Measurements from ENCODE around the gene STX10.
A peak's percentile ranks its signal among the peaks of the same experiment; 100 is the strongest.

STX10 gene

DNA sequence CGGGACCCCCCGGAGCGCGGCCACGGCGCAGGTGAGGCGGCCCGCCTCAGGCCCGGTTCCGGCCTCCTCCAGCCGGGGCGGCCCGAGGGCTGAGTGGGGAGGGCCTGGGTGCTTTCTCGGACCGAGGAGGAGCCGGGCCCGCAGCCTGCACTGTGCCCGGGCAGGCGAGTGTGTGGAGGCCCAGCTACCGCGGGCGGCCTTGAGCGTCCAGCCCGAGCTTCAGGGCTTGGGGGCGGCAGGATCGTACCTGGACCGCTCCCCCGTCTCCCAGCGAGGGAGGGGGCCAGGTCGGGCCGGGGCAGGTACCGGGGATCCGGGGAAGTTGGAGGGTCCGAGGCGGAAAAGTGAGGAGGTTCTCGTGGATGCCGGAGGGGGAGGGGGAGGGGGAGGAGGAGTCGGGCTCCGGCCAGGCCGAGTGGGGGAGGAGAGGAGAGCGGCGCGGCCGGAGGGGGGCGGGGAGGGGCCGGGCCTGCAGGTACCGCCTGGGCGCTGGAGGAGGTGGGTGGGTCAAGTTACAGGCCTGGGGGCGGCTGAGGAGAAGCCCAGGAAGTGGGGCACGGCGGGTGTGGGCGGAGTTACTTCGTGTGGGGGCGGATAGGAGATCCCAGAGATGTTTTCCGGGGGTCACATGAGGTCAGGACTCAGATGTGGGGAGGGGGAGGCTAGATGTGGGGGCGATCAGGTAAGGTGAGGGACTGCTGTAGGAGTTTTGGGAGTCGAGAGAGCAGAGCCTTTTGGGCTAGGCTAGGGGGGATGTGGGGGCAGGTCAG lies 31.6 kb downstream of the STX10 start:
- peak; percentile 48 for DNase-seq

DNA sequence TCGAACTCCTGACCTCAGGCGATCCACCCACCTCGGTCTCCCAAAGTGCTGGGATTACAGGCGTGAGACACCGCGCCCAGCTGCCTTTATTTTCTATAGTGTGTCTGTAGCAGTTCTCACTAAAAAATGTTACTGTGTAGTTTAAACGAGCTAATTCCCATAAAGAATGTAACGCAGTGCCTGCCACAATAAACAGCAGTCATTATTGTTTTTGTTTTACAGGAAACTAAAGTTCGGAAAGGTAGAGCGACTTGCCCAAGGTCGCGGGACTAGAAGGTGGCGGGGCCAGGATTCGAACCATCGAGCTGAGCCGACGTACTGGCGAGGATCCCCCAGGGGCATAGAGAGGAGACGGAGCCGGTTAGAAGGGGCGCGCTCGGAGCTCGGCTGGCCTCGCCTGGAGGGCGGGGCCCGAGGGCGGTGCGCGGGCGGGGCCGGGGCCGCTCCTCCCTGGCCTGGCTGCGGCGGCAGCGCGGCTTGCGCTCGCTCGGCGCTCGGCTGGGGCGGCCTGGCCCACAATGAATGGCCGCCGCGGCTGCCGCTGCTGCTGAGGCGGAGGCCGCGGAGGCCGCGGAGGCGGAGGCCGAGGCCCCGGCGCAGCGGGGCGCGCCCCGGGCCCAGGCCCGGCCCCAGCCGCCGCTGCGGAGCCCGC lies 32.3 kb downstream of the STX10 start, which contains the start of gene NACC1:
Gene NACC1, plus strand, starts transcription at position 493 of the 652 bp plus-strand sequence. CDS start 16,944 bp downstream, outside the sequence.
- peak; percentile 89 for DNase-seq

DNA sequence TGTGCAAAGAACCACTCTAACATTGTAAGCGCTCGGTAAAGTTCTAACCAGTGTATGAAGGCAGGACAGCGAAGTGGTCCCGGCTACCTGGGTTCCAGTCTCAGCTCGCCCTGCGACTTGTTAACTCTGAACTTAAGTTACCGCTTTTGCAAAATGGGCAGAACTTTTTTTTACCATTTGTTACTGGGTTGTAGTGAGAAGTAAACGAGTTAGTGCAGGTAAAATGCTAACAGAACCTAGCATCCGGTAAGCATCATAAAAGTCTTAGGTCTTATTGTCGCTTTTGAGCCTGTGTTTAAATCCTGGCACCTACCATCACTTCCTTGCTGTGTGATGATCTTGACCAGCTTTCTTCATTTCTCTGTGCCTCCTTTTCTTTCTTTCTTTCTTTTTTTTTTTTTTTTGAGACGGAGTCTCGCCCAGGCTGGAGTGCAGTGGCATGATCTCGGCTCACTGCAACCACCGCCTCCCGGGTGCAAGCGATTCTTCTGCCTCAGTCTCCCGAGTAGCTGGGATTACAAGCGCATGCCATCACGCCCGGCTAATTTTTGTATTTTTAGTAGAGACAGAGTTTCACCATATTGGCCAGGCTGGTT lies 32.9 kb downstream of the STX10 start:
- DNase-seq: no peak

DNA sequence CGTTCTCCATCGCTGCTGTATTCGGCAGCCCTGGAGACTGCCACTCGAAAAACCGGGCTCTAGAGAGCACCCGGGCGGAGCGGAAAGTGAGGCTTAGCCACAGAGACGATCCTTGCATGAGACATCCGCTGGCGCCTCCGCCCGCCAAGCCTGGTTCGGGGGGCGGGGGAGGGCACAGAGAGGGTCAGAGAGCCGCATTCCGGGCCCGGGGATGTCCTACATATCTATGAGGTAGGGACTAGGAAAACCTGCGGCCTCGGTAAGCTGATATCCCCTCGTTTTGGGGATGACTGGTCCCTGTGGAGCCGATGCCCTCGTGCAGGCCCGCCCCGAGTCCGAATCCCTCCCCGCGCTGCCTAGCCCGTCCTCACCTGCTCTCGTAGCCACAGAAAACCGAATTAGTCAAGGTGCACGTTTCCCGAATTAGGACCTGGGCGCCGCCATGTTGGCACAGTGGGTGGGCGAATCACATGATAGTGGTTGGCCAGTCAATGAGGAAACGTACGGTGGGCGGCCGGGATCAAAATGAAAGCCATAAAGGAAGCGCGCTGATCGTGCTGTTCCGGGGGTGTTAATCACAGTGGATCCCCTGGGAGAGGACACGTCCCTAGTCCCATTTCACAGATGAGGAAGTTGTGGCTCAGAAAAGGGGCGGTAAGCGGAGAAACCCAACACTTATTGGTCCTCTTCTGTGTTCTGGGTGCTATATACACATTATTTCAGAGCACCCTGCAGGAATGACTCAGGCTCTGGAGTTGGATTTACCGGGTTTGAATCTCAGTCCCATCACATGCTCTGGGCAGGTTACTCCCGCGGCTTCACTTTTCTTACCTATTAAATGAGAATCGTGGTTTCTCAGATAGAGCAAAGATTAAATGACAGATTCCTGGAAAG lies 33.6 kb downstream of the STX10 start, which contains the start of gene TRMT1:
Gene TRMT1, minus strand, starts transcription at position 459 of the 894 bp plus-strand sequence. Its CDS starts 341 bp downstream, at position 118.
- peak; percentile 94 for DNase-seq

DNA sequence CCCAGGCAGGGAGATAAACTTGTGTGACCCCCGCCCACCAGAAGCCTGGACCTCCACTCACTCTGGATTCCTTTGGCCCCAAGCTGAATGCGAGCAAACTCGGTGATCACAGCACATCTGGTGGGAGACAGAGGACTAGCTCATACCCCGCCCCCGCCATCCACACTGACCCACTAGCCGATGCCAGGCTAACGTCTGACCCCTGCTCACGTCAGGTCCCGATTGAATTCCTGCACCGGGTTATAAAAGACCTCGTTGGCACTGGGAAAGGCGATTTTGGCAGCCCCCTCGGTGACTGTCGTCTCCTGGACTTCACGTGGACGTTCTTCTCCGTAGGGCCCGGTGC lies 34.3 kb downstream of the STX10 start:
- DNase-seq: no peak

DNA sequence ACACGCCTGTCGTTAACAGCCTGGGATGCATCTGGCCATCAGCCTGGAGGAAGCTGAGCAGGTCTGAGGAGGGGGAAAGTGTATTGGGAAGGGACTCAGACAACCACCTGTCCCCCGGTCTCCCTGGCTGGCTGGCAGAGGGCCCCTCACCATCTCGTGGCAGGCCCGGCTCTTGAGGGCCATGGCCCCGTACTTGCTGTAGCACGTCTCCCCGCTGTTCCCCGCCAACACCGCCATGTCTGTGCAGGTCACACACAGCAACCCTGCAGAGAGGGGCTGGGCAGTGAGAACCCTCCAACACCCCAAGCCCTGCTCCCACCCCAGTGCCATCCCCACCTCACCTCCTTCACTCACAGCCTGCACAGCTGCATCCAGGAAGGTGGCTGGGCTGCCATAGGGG lies 37.6 kb downstream of the STX10 start:
- no peak for DNase-seq

DNA sequence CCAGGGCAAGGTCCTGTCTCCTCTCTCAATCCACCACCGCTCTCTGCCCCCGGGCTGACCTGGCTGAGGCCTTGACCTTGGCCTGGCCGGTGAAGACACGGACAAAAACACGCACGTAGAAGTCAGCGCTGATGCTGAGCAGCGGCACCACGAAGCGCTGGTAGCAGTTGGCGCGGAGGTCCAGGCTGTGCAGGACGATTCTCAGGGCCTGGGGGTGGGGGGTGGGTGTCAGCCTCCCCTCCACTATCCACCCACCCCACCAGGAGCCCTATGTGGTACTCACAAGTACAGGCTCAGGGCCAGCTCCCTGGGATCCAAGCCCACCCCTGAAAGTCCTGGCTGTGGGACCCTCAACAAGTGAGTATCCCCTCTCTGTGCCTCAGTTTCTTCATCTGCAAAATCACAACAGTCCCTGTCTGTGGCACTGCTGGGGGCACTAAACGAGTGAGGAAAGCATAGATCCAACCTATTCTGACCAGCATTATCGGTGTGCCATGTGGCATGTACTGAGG lies 40.0 kb downstream of the STX10 start:
- DNase-seq: no peak

DNA sequence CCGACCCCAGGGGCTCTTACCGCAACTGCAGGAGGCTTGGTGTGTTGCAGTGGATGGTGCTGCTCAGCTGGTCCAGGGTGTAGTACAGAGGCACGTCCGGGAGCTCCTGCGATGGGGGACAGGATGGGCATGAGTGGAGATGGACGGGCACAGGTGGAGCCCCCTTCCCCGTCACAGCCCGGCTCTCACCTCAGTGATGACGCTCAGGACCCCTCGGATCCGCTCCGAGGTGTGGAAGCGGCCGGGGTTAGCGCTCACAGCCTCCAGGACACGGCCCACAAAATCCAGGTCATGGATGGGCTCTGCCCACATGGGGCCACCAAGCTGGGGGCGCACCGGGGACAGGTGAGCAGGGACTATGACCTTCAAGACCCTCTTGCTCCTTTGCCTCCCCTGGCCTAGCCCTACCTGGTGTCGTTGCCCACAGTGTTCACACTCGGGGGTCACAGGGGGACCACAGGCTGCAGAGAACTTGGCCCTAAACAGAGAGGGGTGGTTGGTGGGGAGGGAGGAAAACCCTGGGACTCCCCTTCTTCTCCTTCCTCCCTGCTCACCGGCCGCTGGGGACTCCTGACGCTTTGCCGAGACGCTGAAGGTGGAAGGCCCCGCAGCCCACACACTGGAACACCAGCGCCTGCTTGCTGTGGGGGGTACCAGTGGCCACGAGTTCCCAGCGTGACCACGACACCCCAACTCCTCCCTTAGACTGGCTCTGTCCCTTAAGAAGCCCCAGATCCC lies 40.6 kb downstream of the STX10 start:
- DNase-seq: no peak

DNA sequence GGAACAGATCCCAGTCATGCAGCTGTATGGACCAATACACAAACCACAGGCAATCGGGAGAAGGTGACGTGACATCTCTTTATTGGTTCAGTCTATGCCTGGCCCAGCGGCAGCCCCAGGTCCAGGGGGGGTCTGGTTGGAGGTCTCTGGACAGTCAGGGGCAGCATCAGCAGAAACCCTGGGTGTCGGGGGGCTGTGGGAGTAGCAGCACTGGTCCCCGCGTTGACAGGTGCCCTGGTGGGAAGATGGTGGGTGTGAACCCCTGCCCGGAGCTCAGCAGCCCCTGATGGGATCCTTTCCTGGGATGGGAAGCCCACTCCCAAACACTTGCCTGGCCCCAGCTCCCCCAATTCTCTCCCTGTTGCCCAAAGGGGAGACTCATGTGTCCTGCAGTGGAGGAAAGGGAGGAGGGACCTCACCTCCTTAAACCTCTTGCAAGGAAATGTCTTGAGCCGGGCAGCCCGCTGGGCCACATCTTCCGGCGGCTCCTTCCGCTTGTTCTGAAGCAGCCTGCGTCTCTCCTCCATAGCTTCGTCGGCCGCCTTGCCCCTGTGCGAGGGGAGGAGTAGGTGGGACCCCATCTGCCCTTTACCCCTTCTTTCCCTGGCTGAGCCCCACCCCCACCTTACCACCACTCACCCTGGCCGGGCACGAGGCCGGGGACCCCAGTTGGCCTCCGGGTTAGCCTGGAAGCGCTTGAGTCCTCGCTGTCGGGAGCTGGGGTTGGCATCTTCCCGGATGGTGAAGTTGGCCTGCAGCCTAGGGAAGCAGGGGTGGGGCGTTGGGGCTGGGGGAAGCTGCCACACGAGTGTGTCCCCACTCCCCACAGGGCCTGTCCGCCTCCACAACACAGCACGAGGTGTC lies 45.1 kb downstream of the STX10 start:
- no peak for DNase-seq

DNA sequence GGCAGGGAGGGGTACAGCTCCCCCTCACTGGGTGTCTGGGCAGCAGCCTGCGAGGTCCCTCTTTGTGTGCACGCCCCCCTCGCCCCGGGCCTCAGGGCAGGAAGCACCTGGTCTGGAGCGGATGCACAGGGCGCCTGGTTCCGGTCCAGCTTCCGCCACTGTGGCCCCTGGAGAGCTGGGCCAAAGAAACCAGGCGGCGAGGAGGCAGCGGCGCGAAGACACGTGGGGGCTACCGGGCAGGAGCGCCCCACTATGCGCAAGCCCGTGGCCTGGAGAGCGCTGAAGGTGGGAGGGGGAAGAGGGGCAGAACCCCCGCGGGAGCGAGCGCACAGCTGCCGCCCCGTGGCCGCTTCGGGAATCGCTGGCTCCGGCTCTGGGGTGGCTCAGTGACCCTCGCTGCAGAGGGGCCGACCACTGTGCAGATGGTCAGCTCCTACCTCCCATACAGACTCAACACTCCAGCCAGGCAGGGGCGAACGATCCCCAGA lies 45.8 kb downstream of the STX10 start:
- DNase-seq: no peak

DNA sequence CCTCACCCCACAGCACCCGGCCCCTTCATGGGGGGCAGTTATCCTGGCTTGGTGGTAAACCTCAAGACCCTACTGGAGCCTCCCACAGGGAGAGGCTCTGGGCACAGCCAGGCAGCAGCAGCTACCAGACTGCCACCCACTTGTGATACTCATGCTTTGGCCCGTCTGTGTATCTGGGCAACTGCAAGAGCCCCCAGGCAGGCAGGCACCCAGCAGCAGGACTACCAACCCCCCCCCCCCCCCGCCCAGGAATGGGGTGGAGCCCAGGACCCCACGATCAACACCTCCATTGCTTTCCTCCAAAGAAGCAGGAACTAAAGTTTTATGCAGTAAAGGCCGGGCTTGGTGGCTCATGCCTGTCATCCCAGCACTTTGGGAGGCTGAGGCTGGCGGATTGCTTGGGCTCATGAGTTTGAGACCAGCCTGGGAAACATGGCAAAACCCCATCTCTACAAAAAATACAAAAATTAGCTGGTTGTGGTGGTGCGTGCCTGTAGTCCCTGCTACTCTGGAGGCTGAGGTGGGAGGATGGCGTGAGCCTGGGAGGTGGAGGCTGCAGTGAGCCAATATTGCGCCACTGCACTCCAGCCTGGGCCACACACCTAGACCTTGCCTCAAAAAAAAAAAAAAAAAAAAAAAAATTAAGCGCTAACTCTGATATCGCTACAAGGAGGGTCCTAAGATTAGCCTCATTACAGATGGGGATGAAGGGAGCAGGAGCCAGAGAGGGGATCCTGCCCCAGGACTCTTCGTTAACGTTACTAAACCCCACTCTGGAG lies 46.4 kb downstream of the STX10 start:
- no peak for DNase-seq

DNA sequence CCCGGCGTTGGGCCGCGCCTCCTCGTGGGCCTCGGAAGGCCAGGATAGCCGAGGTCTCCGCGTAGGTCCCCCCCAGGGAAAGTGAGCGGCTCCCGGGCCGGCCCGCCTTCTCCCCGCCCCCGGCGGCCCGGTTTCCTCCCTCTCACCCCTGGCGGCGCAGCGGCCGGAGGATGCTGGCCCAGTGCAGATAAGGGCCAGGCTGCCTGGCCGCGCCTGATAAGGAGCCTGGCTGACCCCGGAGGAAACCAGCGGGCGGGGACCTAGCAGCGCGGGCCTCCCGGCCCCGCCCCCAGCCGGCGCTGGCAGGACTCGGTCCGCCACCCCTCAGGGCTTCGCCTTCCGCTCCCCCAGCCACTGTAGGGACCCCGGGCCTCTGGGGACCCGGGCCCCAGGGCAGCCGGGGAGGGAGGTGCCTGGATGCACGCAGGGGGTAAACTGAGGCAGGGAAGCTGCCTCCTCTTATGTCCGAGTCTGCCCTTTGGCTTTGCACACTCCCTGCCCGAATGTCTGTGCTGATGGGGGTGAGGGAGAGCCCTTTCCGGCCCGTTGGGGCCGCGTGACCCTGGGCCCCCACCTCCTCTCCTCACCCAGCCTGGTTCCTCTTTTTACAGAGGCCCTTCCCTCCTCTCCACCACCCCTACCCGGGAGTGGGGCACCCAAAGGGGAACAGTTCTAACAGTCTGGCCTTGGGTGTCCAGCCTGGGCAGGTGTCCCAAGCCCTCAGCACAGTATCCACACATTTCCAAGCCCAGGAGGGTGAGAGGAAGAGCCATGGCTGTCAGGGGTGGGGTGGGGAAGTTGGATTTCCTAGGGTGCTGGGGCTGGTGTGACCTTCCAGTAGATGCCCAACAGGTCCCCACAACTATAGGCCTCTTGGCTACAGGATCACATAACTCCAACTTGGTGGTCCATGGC lies 47.3 kb downstream of the STX10 start, which contains the start of gene LYL1:
Gene LYL1, minus strand, starts transcription at position 193 of the 915 bp plus-strand sequence. CDS start 1,687 bp downstream, outside the sequence.
- no peak for DNase-seq

DNA sequence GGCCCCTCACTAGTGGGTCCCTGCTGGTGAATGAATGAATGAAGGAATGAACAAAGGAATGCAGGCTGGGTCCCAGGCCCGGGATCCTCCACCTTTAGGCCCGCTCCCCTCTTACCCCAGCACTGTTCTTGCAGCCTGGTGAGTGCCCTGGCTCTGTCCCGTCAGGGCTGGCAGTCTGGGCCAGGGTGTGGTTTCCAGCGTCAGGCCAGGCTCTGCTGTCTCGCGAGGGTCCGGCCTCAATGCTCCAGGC lies 47.8 kb downstream of the STX10 start:
- DNase-seq: no peak

DNA sequence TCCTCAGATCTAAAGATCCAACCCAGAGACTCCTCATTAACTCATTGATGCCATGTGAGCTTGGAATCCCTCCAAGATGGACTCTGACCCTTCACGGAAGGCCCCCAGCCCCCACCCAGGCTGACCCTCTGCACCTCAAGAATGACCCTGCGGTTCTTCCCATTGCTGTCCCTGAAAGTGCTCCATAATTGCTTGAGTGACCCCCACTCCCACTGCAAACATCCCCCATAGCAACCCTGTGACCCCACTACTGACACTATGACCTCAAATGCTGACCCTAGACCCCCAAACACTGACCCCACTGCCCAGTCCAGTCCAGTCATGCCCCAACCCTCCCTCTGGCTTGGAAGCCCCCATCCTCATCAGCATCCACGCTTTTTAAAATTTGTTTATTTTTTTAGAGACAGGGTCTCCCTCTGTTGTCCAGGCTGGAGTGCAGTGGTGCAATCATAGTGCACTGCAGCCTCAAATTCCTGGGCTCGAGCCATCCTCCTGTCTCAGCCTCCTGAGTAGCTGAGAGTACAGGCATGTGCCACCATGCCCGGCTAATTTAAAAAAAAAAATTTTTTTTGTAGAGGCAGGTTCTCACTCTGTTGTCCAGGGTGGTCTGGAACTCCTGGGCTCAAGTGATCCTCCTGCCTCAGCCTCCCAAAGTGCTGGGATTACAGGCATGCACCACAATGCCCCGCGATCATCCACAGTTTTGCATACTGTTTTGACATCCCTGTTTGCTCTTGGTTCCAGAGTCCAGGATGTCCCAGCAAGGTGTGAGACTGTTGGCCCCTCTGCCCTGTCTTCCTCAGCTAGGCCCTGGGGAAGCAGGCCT lies 48.4 kb downstream of the STX10 start:
- DNase-seq: no peak

DNA sequence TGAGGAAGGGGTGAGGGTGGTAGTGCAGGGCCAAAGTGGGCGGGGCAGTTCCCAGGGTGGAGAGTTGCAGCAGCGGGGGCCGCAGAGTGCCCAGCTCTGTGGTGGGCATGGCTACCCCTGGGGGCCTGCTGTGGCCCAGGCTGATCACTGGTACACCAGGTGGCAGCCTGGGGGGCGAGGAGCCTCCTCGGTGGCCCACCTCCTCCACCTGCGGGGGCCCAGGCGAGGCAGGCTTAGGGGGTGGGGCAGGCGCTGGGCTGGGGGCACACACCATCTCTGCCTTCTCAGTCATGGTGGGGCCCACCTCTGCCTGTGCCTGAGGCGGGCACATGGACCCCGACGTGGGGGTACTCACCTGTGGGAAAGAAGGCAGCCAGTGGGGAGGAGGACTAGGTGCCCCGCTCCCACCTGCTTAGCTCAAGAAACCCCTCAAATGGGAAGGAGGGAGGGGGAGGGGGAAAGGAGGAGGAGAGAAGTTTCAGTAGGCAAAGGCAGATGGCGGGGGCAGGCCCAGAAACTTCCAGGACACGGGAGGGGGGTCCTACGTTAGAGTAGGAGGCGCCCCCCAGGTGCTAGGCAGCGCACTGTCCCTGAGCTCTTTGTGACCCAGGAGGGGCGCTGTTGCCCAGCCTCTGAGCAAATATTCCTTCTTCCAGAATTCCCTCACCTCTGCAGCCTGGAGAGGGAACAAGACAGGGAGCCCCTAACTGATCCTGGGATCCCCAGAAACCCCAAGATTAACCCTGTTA lies 49.2 kb downstream of the STX10 start:
- no peak for DNase-seq

DNA sequence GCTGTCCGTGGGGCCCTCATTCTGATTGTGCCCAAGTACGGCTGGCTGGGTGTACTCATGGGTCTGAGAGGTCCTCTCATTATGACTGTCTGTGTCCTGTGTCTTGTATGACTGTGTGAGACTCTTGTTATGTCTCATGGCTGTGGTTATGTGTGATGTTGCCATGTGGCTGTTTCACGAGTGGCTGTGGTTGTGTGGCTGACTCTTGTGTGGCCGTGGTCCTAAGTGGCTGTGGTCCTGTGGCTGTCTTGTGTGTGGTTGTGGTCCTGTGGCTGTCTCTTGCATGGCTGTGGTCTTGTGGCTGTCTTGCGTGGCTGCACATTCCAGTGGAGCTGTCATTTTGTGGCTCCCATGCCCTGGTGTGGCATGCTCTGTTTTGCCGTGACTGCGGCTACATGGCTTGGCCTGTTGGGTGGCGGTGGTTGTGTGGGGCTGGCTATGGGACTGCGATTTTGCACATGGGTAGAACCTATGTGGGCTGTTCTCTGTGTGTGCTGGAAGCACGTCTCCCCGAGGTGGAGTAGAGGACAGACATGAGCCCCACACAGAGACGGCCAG lies 50.1 kb downstream of the STX10 start:
- peak; percentile 32 for DNase-seq
